Muscle of back (tissue), 11 donors: ENCODE measurements around the gene DUSP1. TPM values are rescaled to one million over a fixed set of nuclear protein-coding genes. Genes with fewer than 3 reads are reported as not detected.
A peak's percentile ranks its signal among the peaks of the same experiment; 100 is the strongest.

Experiments
- DNase-seq, 3 donors: peaks; one replicate each; pipeline versions ENCODE4 v3.0.0 to v3.0.0-alpha.2; 2013
- polyA plus RNA-seq, 10 donors: library from polyadenylated mRNA; unstranded; fragments of 120-200 nt; gene quantifications; one replicate each; pipeline ENCODE4 v1.2.1, GENCODE V29; 2013; ENCODE audit not compliant: insufficient read length in 10 of 10

Gene DUSP1
- polyA plus RNA-seq, 10 donors: 37.5 to 170 (median 102) TPM

DNA sequence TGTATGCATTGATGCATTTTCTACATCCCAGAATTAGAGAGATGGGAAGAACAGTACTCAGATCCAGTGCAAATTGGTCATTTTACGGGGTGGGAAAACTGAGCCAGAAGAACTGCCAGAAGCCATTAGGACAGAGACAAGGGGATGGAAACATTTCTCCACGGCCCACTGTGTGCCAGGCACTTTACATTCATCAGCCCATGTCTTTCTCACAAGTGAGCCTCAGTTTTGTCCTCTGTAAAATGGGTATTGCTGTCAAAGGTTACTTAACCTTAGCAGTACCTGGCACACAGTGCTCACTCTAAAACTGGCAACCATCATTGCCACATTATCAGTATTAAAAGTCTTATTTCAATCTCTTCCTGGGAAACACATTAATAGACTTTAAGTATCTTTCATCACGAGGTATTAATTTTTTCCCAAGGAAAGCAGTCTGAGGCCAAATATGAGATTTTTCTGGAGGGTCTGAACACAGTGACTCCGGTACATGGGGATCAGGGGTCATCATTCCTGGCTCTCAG lies 5.2 kb downstream of the DUSP1 start:
- DNase-seq: peak in 2 of 3 donors; percentile 75

DNA sequence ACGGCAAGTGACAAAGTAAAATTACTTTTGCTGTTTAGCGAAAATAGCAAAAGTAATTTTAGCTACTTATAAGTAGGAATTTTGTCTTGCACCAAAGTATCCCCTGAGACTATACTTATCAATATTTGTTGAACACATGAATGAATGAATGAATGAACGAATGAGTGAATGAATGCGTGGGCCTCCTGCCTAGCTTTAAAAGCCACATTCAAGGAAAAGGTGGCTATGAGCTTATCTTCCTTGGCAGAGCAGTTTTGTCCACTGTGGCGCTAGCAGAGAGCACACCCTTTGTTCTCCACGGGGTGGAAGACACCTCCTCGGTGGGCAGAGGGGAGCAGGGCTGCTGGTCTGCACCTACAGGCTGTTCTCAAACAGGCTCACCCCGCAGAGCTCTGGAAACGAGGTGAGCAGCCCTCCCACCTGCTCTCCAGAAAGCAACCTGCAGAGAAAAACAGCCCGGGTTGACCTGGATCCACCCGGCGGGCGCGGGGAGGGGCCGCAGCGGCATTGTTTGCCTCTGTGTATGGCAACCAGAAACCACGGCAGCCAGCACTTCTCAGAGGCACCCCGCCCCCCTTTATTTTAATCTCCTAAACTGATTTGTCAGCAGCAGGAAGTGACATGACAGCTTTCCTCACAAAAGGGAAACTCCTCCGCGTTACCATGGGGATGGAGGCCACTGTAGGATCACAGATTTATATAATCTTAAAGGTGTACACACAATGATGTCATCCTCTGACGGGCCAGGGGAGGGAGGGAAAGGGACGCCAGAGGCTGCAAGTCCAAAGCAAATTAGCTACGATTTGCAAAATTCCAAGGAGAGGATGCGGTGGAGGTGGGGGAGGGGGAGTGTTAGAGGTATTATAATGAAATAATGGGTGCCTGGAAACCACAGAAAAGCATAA lies 5.9 kb downstream of the DUSP1 start:
- DNase-seq: peak; percentile 97 to 99 (median 99)

DNA sequence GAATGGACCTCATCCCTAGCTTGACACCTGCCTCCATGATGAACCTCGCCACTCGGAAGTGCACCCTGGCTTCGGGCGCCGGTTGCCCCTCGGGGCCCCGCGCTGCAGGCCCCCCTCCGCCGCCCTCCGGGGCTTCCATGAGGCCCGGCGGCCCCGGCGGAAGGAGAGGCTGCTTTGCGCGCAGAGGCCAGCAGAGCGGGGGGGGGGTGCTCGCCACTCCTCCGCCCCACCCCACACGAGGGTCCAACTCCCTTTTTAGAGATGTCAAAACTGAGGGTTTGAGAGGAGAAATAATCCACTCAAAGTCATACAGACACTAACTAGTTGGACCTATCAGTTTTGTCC lies 7.9 kb downstream of the DUSP1 start:
- DNase-seq: no peak

DNA sequence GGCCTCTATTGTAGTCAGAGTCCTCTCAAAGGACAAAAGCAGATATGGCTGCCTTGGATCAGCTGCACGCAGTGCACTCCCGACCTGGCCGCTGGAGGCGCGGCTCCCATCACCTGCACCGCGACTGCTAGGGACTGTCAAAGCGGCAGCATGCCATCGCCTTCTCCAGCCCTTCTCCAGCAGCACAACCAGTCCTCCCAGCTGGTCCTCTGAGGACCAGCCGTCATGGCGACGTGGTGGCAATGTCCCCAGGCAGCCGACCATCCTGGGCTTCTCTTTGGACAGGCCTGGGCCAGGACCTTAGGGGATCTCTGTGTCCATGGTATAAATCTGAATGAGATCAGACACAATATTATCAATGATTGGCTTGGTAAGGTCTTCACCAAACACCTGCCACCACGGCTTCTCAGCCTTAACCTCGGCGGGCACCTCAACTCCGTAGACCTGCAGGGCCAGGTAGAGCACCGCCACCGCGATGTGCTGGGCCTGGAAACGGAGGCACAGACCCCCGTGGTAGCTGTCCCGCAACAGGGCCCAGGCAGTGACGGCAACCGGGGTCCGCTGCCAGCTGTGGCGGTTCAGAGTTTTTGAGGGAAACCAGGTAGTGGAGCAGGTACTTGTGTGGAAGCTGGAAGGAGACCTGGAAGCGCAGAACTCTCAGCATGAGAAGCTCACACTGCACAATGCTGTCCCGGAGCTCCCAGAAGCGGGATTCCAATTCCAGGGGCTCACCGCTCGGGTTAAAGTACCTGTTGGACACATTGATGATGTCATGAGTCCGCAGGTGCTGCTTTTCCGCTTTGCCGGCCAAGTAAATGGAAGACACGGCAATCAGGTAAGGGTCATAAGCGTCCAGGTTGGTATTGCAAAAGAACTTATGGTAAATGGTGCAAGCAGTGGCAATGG lies 8.5 kb downstream of the DUSP1 start:
- DNase-seq: no peak

DNA sequence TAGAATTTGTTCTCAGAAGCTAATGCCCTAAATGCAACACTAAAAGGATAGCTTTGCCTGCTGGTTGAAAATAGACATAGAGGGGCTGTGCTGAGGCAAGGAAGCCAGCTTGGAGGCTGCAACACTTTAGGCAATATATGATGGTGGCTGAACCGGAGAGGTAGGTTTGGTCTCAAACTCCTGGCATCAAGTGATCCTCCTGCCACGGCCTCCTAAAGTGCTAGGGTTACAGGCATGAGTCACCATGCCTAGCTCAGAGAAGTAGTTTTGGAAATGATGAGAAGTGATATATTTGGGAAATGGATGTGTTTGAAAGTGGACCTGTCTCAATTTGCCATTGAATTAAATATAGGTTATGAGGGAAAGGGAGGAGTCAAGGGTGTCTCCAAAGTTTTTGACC lies 10.0 kb downstream of the DUSP1 start:
- no peak for DNase-seq

DNA sequence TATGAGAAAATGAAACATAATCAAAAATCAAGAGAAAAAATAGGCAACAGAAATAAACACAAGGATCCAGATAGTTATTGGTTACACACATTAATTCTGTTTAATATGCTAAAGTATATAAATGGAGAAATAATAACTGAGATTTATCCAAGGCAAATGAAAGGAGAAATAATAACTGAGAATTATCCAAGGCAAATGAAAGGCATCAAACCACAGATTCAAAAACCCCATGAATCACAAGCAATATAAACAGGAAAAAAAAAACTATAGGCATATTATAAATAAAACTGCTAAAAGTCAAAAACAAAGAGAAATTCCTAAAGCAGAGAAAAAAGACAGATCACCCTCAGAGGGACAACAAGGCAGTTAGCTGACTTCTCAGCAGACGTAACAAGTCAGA lies 10.9 kb downstream of the DUSP1 start:
- DNase-seq: no peak

DNA sequence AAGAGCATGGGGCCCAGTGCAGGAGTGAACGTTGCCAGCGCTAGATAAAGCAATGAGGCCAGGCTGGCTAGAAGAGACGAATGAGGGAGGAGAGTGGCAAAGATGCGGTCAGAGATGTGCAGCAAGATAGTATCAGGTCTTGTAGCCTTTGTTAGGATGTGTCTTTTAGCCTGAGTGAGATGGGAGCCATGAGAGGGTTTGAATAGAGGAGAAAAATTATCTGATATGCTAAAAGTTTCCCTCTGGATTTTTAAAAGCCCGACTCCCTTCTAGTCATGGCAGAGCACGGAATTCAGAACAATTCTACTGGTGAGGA lies 12.2 kb downstream of the DUSP1 start:
- no peak for DNase-seq

DNA sequence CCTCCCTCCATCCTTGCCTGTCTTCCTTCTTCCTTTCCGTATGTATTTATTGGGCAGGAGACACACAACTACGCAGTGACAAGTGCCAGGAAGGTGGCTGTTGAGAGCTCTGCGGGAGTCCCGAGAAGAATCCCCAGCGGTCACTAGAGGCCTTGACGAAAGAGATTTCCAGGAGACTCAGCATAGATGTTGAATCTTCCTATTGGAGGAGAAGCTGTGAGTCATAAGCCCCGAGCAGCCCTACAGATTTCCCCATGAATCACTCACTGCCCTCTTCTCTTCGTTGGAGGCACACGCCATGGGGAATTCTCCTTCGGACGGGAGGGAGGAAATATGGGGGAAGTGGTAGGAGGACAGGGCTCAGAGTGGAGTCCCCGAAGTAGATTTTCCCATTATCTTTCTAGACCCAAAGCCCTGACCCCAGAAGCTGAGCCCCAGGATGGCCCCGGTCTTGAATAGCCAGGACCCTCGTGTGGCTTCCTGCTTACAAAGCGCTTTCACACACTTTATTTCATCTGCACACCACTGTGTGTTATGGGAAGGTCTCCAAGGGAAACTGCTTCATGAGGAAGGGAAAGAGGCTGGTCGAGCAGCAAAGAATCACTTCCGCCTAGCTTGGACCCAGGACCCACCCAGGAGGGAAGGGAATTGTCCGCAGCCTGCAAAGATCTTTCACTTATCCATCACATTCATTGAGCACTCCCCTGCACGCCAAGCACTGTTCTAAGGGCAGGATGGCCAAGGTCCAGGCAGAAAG lies 12.7 kb downstream of the DUSP1 start:
- peak in 1 of 3 donors; percentile 80 for DNase-seq

DNA sequence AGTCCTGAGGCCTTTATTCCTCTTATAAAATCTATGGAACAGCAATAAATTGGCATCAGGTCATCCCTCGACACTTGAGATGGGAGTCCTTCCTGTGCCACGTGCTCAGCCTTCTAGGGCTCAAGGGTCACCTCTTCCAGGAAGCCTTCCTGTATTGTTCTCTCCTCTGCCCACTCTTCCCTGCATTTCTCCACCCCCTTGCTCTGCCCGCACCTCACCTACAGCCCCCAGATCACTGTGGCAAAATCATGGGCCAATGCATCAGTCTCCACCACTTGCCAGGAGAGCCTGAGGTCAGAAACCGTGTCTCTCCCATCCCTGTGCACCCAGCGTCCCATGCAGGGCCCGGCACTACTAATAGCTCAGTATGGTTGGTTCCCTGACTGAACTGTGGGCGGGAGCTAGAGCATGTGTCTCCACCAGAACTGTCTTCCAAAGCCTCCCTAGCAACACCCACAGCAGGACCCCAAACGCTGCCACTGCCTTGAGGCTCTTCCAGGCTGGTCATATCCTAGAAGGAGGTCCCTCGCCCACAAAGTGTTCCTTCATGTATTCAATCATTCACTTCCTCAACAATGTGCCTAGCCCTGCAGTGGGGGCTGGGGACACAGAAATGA lies 13.5 kb downstream of the DUSP1 start:
- no peak for DNase-seq

DNA sequence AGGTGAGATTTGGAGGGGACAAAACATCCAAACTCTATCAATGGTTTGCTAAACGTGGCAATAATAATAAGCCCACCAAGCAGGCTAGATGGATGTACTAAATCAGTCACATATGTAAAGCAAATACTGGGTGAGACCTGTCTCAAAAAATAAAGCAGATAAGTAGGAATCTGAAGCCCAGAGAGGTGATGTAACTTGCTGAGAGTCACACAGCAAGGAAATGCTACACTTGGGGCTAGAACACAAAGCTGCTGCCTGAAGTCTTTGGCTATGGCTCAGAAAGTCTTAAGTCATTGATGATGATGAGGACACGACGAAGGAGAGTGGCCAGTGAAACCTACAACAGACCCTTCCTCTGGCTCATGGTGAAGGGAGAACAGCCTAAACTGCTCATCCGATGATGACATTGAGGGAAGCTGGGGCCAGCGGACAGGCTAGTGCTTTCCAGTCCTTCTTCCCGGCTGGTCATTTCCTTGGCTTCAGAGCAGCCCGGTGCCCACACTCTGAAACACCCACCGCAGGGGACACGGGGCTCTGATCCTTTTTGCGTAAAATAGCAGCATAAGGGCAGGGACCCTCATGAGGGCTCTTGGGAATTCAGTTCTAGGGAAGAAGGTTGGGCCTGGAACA lies 14.1 kb downstream of the DUSP1 start:
- no peak for DNase-seq

DNA sequence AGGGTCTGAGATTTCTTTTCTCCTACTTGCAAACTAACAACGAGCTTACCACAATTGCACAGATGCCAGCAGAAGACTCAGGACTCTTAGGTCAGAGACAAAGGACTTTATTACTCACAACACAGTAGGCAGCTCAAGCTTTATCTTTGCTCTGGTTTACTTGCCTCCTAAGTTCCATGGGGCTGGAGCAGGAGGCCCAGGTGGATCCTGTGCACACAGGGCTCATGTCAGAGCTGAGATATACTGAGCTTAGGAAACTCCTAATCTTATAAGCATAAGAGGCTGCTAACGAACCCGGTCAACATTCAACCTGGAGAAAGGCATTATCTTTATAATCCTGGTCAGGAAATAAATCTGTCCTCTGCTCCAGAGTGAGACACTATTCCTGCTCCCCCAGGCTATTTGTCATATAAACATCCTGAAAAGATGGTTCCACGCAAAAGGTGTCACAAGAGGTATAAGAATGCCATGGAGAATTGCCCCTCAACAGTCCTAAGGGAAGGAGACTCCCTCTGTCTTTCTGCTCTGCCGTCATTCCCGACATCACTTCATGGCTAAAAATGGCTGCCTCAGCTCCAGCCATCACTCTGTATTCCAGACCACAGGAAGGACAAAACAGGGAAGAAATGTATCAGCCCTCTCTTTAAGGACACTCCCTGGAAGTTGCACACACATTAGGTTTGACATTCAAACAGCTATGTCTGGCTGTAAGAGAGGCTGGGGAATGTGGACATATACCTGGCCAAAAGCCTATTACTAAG lies 16.2 kb downstream of the DUSP1 start:
- DNase-seq: no peak

DNA sequence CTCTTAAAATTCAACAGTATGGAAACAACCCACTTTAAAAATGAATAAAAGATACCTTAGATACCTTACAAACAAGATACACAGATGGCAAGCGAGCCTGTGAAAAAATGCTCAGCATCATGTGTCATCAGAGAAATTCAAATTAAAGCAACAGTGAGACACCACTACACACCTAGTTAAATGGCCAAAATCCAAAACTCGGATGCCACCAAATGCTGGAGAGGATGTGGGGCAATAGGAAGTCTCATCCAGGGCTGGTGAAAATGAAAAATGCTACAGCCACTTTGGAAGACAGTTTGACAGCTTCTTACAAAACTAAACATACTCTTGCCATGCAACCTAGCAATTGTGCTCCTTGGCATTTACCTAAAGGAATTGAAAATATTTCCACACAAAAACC lies 17.9 kb downstream of the DUSP1 start:
- no peak for DNase-seq

DNA sequence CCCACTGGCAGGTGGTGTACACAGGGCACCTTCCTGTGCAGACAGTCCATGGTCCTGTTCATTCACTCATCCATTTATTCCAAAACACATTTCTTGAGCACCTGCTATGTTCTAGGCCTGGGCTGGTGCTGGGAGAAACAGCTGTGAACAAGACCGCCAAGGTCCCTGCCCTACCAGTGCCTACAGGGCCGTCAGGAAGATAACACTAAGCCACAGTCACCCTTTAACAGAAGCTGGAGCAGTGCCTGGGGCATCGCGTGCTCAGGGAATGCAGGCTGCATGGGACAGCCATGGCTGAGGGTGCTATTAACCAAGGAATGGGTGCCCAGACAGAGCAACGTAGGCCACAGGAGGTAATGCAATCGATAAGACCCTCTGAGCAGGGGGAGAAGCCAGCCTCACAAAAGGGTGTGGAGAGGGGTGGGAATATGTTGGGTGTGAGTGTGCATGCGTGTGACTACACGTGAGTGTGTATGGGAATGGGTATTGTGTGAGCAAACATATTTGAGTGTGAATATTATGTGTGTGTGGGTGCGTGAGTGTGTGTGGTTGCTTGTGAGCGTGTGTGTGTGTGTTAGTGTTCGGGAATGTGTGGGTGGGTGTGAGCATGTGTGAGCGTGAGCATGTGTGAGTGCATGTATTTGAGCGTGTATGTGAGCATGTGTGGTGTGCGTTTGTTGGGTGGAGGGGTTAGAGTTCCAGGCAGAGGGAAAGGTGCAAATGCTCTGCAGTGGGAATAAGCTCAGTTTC lies 19.1 kb downstream of the DUSP1 start:
- DNase-seq: no peak

DNA sequence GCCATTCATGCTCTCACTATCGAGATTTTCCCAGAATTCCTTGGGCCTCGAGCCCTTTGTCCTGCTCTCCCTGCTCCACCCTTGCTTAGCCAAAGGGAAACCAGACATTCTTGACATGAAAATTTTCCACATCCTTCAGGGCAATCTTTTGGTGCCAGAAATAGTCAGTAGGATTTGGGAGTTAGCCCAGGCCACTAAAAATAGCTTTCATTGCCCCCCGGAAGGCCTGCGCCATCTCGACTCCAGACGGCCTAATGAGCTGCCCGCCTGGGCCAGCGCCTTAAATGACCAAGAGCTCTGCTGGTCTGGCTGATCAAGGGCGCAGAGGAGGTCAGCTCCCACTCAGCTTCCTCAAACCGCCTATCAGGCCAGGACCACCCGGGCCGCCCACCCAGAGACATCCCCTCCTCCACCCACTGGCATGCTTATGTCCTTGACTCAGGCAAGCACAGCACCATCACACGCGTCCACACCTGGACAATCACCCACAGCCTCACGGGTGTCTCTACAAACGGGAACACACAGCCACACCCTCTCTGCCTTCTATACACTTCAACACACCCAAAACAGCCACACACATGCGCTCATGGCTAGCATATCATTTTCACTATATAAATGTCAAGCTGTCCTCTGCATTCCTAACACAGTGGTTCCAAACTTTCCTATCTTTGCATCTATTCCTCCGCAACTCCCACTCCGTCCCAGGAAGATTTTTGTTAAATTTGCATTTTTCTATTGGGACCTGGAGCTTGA lies 20.9 kb downstream of the DUSP1 start:
- no peak for DNase-seq

DNA sequence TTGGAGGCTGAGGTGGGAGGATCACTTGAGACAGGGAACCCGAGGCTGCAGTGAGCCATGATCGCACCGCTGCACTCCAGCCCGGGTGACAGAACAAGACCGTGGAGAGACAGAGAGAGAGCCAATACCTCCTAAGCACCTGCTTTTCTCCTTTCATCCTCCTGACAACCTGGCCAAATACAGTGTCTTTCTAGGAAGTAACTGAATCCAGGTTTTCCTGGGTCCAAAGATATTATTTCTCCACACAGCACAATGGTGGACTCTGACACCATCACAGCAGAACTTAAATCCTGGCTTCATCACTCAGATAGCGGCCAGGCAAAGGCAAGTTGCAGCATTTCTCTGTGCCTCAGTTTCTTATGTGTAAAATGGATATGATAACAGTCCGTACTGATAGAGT lies 21.9 kb downstream of the DUSP1 start:
- DNase-seq: no peak

DNA sequence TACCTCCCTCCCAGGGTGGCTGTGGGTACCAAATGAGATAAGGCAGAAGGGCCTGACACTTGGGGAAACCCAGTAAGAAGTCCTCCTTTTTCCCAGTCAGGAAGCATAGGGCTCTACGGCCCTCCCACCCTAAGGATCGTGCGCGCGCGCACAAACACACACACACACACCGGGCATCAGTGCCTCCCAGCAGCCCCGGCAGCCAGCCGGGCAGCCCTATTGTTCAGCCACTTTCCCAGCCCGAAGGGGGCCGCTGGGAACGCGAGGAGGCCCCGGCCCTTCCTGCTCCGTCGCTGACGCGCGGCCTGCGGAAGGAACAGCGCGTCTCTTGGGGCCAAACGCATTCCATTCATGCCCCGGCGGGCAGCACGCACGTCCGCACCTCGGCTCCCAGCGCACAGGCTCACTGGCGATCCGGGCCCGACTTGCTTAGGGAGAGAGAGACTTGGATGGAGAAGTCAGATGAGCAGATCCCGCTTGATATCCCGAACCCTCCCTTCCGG lies 22.6 kb downstream of the DUSP1 start:
- peak in 2 of 3 donors; percentile 63 to 87 for DNase-seq

DNA sequence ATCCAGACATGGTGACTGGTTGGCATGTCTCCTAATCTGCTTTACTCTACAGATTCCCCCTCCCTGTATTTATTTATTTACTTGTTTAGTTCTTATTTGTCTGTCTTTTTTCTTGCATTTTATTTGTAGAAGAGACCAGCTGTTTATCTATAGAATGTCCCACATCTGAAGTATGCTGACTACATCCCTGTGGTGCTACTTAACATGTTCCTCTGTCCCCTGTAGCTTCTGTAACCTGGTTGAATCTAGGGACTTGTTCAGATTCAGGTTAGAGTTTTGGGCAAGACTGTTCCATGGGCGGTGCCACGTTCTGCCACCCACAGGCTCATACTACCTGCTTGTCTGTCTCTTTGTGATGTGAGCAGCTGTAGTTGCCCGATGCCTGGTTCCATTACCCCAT lies 23.5 kb downstream of the DUSP1 start:
- DNase-seq: no peak

DNA sequence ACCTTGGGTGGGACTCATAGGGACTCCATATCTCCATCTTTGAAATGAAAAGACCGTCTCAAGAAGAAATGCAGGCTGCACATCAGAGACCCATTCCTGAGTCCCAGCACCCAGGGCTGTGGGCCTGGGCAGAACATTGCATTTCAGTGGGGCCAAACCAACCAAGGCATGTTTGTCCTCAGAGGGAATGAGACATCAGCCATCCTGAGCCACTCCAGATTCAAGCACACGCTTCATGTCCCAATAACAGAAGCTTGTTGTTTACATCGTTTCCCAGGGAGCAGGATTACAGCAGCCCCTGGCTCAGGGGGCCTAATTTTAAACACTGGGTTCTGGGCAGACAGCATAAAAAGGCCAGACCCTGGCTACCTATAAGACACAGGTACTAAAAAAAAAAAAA lies 24.3 kb downstream of the DUSP1 start:
- no peak for DNase-seq

DNA sequence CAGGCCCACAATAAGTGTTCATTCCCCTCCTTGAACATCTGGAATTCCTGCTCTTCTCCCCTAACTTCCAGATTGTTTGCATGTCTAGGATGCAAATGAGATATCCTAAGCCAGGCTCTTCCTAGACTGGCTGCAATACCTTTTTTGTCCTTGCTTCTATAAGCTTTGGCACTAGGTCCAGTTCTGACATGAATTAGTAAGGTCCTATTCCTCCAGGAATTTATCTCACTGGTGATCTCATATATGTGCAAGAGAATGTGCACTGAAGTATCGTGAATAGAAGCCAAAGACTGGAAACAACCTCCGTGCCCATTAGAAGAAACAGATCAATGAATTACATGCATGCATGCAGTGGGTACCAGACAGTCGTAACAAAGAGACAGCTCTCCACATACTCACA lies 25.2 kb downstream of the DUSP1 start:
- no peak for DNase-seq
